HCT116 (cell line): ENCODE results near the gene CDH10. TPM values are rescaled to one million over a fixed set of nuclear protein-coding genes. Genes with fewer than 3 reads are reported as not detected.

Experiments
- ATAC-seq: fragments of 200-7000 bp; cut with Tn5 transposase; 2 replicates; pipeline ENCODE4 v1.9.1; 2020; ENCODE audit warnings: mild to moderate bottlenecking, moderate library complexity
- BruUV-seq: library from RNA; stranded (reverse); fragments of 400-500 nt; replicated peaks from 2 replicates; lab custom pipeline; 2021; lab: Mats Ljungman, UMichigan
- CTCF ChIA-PET: fragments of 300-600 bp; sonication (Branson Sonifier 250); formaldehyde crosslinking; loops from one replicate; lab custom pipeline; 2021; ENCODE audit warnings: antibody characterized with exemption; lab: Charles Lee
- POLR2A ChIA-PET: fragments of 300-600, 350-600 bp; sonication (Branson Sonifier 250); formaldehyde crosslinking; loops from one replicate; lab custom pipeline; 2021; ENCODE audit warnings: antibody characterized with exemption; lab: Charles Lee
- RAD21 ChIA-PET, 2 experiments: fragments of 300-600 bp; sonication (Branson Sonifier 250); formaldehyde crosslinking; loops; one replicate each; lab custom pipeline; 2023; ENCODE audit warnings: low total read pairs in 2 of 2; ENCODE audit not compliant: uncharacterized antibody in 2 of 2, unreplicated experiment in 2 of 2, low non-redundant PET in 1 of 2; lab: Charles Lee
- DNase-seq: peaks from one replicate; pipeline ENCODE4 v3.0.0-alpha.2; 2010; ENCODE audit warnings: low read depth, low spot score
- H2AFZ ChIP-seq: fragments of 200-600 bp; shearing (Covaris generic), sonication (generic); 2 replicates; pipeline ENCODE4 v1.6.1; 2017; ENCODE audit warnings: low read depth, mixed run types, mixed read lengths, antibody characterized with exemption, low read length; ENCODE audit not compliant: poor library complexity, severe bottlenecking
- H3K27ac ChIP-seq: 2 replicates; pipeline ENCODE4 v1.5.1; 2012; ENCODE audit warnings: low read depth, low read length
- H3K27me3 ChIP-seq: fragments of 200-600 bp; sonication (generic); 2 replicates; pipeline ENCODE4 v1.6.1; 2016; ENCODE audit warnings: mixed run types, low read length, mixed read lengths; ENCODE audit not compliant: insufficient read depth
- H3K36me3 ChIP-seq, 2 experiments: fragments of 200-500 bp in 1 of 2; fragments of 200-600 bp in 1 of 2; sonication (Bioruptor generic) in 1 of 2; sonication (generic) in 1 of 2; 2 replicates each; pipeline versions ENCODE4 v1.5.1 to v1.6.1; 2014 to 2016; ENCODE audit warnings: low read length in 2 of 2, inconsistent platforms in 1 of 2, mixed read lengths in 1 of 2, mixed run types in 1 of 2; ENCODE audit not compliant: insufficient read depth in 2 of 2, control insufficient read depth in 1 of 2
- H3K4me1 ChIP-seq, 2 experiments: fragments of 200-600 bp in 1 of 2; sonication (generic) in 1 of 2; 2 replicates each; pipeline versions ENCODE4 v1.5.1 to v1.6.1; 2012 to 2017; ENCODE audit warnings: low read length in 2 of 2, inconsistent platforms in 1 of 2, mild to moderate bottlenecking in 1 of 2, mixed read lengths in 1 of 2, mixed run types in 1 of 2, moderate library complexity in 1 of 2; ENCODE audit not compliant: insufficient read depth in 2 of 2, control insufficient read depth in 1 of 2
- H3K4me2 ChIP-seq: fragments of 200-600 bp; sonication (generic); 2 replicates; pipeline ENCODE4 v1.6.1; 2017; ENCODE audit warnings: mixed run types, low read length, mixed read lengths
- H3K4me3 ChIP-seq, 2 experiments: fragments of 200-600 bp in 1 of 2; sonication (generic) in 1 of 2; replicated peaks in 1 of 2; 2 replicates each; pipeline ENCODE4 v1.5.1; 2011 to 2016; ENCODE audit warnings: low read length in 2 of 2, control low read depth in 1 of 2, low read depth in 1 of 2, mild to moderate bottlenecking in 1 of 2, mixed read lengths in 1 of 2, mixed run types in 1 of 2
- H3K79me2 ChIP-seq: fragments of 200-600 bp; sonication (generic); 2 replicates; pipeline ENCODE4 v1.6.1; 2017; ENCODE audit warnings: mild to moderate bottlenecking, mixed run types, low read length, moderate library complexity, mixed read lengths; ENCODE audit not compliant: insufficient read depth
- H3K9ac ChIP-seq: fragments of 200-600 bp; sonication (generic); 2 replicates; pipeline ENCODE4 v1.6.1; 2016; ENCODE audit warnings: low read length, mixed read lengths
- H3K9me2 ChIP-seq: fragments of 200-600 bp; sonication (generic), shearing (Covaris generic); 2 replicates; pipeline ENCODE4 v1.6.1; 2017; ENCODE audit warnings: mixed run types, mild to moderate bottlenecking, moderate library complexity; ENCODE audit not compliant: insufficient read depth
- H3K9me3 ChIP-seq, 2 experiments: fragments of 200-500 bp in 1 of 2; fragments of 200-600 bp in 1 of 2; sonication (Bioruptor generic) in 1 of 2; sonication (generic) in 1 of 2; 2 replicates each; pipeline ENCODE4 v1.6.1; 2014 to 2017; ENCODE audit warnings: low read length in 2 of 2, mixed read lengths in 2 of 2, inconsistent platforms in 1 of 2, low read depth in 1 of 2, mild to moderate bottlenecking in 1 of 2, mixed run types in 1 of 2, moderate library complexity in 1 of 2; ENCODE audit not compliant: control insufficient read depth in 1 of 2, insufficient read depth in 1 of 2
- H4K20me1 ChIP-seq: fragments of 200-600 bp; sonication (generic), shearing (Covaris generic); 2 replicates; pipeline ENCODE4 v1.6.1; 2017; ENCODE audit warnings: mixed run types, mild to moderate bottlenecking, moderate library complexity; ENCODE audit not compliant: insufficient read depth
- CBX3 ChIP-seq: IDR thresholded peaks from 2 replicates; pipeline ENCODE4 v1.6.1; 2012; ENCODE audit warnings: low read depth
- EZH2phosphoT487 ChIP-seq: fragments of 200-600 bp; IDR thresholded peaks from 2 replicates; pipeline ENCODE4 v1.6.1; 2018; ENCODE audit warnings: antibody characterized with exemption, borderline replicate concordance
- FOSL1 ChIP-seq: IDR thresholded peaks from 2 replicates; pipeline ENCODE4 v1.6.1; 2012; ENCODE audit warnings: low read depth
- JUND ChIP-seq: IDR thresholded peaks from 2 replicates; pipeline ENCODE4 v1.6.1; 2012
- POLR2A ChIP-seq: IDR thresholded peaks from 2 replicates; pipeline ENCODE4 v1.7.0; 2011; ENCODE audit warnings: borderline replicate concordance; ENCODE audit not compliant: insufficient read depth, insufficient read length; ENCODE audit errors: extremely low read depth
- RAD21 ChIP-seq: IDR thresholded peaks from 2 replicates; pipeline ENCODE4 v1.6.1; 2012; ENCODE audit warnings: low read depth, mild to moderate bottlenecking
- SRF ChIP-seq: IDR thresholded peaks from 2 replicates; pipeline ENCODE4 v1.6.1; 2012; ENCODE audit warnings: low read depth
- TCF7L2 ChIP-seq: IDR thresholded peaks from 2 replicates; pipeline ENCODE4 v1.7.0; 2011; ENCODE audit warnings: borderline replicate concordance, inconsistent platforms; ENCODE audit not compliant: insufficient read depth, insufficient read length; ENCODE audit errors: extremely low read depth
- ZFX ChIP-seq: fragments of 450-650 bp; IDR thresholded peaks from 2 replicates; pipeline ENCODE4 v1.6.1; 2017
- ZNF274 ChIP-seq: fragments of 200-500 bp; sonication (Bioruptor generic); IDR thresholded peaks from 2 replicates; pipeline ENCODE4 v1.6.1; 2014; ENCODE audit warnings: mild to moderate bottlenecking, low read depth, low read length, inconsistent platforms
- intact Hi-C: fragments of 100-400 bp; cut with micrococcal nuclease; formaldehyde crosslinking; loops from 2 replicates; pipeline ENCODE4 v1.10.0; 2022
- total RNA-seq: library from RNA; stranded (reverse); gene quantifications from one replicate; pipeline ENCODE4 v1.2.1, GENCODE V29; 2021; ENCODE audit not compliant: unreplicated experiment
- TF ChIP-seq, protein P1 (sequence below): IDR thresholded peaks from 2 replicates; pipeline ENCODE4 v1.6.1; 2012
- TF ChIP-seq, protein P2 (sequence below): IDR thresholded peaks from 2 replicates; pipeline ENCODE4 v1.6.1; 2012; ENCODE audit warnings: low read depth
- TF ChIP-seq, protein P3 (sequence below): IDR thresholded peaks from 2 replicates; pipeline ENCODE4 v1.6.1; 2012

The CDH10 gene
- total RNA-seq, 1 experiment from 2014 or later: not detected

DNA sequence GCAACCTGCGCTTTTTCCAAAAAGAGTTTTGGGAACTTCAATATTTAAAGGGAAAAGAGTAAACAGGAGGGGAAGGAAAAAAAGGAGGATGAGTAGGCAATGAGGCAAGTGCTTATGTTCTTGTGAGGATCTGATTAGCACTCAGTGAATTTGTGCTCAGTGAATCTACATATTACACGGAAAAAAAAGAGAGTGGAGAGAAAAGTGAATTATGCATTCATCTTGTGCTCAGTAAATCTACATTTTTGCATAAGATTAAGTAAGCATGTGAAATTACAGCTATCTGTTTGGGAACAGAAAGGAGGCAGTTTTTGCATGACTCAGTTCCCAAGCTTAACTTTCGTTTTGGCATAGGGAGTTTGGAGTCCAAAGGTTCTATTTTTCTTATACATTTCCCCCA, 170.1 kb downstream of the CDH10 start:
- Histone ChIP-seq H3K36me3 (no peaks in the 10 kb centered on the region), H3K9me3 (peaks cover 17 to 22% of the 10 kb centered on the region in 2 experiments; a peak in 2 of 4 replicates), H3K79me2 (no peaks in the 10 kb centered on the region), H3K9ac (no peak overlapping the region), H3K9me2 (no peaks in the 10 kb centered on the region), H3K4me2 (no peak overlapping the region), H3K27ac (no peak overlapping the region), H4K20me1 (no peaks in the 10 kb centered on the region), H3K27me3 (no peaks in the 10 kb centered on the region), H2AFZ (no peak overlapping the region), H3K4me1 (no peaks in the 10 kb centered on the region), H3K4me3 (no peak overlapping the region)
- BruUV-seq: no TSS peak
- ChIA-PET CTCF (no interaction called here), POLR2A (no interaction called here), RAD21 (no interaction called here)
- ATAC-seq (no peak), DNase-seq (no peak)
- intact Hi-C loops: no loop called here
- TF ChIP-seq, protein P1, sequence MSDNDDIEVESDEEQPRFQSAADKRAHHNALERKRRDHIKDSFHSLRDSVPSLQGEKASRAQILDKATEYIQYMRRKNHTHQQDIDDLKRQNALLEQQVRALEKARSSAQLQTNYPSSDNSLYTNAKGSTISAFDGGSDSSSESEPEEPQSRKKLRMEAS: no peak
- no peak for TF ChIP-seq RAD21

DNA sequence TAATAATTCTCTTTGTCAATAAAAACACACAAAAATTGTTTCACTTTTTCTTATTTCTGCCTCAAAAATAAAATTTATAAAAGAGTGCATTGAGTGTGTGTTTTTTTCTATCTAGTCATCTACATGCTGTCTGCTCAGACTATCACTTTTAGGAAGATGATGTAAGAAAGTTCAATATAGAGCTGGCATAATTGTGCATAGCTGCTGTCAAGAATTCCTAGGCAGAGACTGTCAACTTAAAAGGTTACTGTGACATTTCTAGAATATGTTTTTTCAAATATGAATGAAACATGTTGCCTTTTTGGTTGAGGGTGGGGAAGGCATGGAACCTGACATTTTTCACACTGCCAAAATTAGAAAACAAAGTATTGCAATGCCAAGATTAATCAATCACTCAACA, 172.3 kb downstream of the CDH10 start:
- Histone ChIP-seq H3K4me3 (no peak overlapping the region), H3K9ac (no peak overlapping the region), H3K27ac (no peak overlapping the region), H3K79me2 (no peaks in the 10 kb centered on the region), H4K20me1 (no peaks in the 10 kb centered on the region), H3K27me3 (no peaks in the 10 kb centered on the region), H3K4me1 (no peaks in the 10 kb centered on the region), H3K9me2 (no peaks in the 10 kb centered on the region), H2AFZ (no peak overlapping the region), H3K36me3 (no peaks in the 10 kb centered on the region), H3K9me3 (peaks cover 13 to 18% of the 10 kb centered on the region in 2 experiments; a peak in 2 of 4 replicates), H3K4me2 (no peak overlapping the region)
- ATAC-seq (no peak), DNase-seq (no peak)
- intact Hi-C loops: no loop called here
- TF ChIP-seq EZH2phosphoT487: no peak
- no peak for TF ChIP-seq POLR2A
- TF ChIP-seq, protein P2, sequence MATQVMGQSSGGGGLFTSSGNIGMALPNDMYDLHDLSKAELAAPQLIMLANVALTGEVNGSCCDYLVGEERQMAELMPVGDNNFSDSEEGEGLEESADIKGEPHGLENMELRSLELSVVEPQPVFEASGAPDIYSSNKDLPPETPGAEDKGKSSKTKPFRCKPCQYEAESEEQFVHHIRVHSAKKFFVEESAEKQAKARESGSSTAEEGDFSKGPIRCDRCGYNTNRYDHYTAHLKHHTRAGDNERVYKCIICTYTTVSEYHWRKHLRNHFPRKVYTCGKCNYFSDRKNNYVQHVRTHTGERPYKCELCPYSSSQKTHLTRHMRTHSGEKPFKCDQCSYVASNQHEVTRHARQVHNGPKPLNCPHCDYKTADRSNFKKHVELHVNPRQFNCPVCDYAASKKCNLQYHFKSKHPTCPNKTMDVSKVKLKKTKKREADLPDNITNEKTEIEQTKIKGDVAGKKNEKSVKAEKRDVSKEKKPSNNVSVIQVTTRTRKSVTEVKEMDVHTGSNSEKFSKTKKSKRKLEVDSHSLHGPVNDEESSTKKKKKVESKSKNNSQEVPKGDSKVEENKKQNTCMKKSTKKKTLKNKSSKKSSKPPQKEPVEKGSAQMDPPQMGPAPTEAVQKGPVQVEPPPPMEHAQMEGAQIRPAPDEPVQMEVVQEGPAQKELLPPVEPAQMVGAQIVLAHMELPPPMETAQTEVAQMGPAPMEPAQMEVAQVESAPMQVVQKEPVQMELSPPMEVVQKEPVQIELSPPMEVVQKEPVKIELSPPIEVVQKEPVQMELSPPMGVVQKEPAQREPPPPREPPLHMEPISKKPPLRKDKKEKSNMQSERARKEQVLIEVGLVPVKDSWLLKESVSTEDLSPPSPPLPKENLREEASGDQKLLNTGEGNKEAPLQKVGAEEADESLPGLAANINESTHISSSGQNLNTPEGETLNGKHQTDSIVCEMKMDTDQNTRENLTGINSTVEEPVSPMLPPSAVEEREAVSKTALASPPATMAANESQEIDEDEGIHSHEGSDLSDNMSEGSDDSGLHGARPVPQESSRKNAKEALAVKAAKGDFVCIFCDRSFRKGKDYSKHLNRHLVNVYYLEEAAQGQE: no peak
- no peak for TF ChIP-seq SRF
- no peak for TF ChIP-seq FOSL1
- TF ChIP-seq TCF7L2: no peak
- TF ChIP-seq ZNF274: no peak
- TF ChIP-seq, protein P3, sequence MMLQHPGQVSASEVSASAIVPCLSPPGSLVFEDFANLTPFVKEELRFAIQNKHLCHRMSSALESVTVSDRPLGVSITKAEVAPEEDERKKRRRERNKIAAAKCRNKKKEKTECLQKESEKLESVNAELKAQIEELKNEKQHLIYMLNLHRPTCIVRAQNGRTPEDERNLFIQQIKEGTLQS: no peak
- TF ChIP-seq RAD21: no peak
- TF ChIP-seq CBX3: no peak
- no peak for TF ChIP-seq JUND
- TF ChIP-seq ZFX: no peak
- POLR2A ChIA-PET: no interaction called here
- CTCF ChIA-PET: no interaction called here
- RAD21 ChIA-PET: no interaction called here
- BruUV-seq: no TSS peak
